HG02798 (cell line): ENCODE measurements around the gene CHD1.

Experiments
- ATAC-seq: cut with Tn5 transposase; IDR thresholded peaks from one replicate; pipeline ENCODE4 v1.9.1; 2021; ENCODE audit warnings: mild to moderate bottlenecking; ENCODE audit not compliant: unreplicated experiment, poor library complexity

The CHD1 gene

DNA sequence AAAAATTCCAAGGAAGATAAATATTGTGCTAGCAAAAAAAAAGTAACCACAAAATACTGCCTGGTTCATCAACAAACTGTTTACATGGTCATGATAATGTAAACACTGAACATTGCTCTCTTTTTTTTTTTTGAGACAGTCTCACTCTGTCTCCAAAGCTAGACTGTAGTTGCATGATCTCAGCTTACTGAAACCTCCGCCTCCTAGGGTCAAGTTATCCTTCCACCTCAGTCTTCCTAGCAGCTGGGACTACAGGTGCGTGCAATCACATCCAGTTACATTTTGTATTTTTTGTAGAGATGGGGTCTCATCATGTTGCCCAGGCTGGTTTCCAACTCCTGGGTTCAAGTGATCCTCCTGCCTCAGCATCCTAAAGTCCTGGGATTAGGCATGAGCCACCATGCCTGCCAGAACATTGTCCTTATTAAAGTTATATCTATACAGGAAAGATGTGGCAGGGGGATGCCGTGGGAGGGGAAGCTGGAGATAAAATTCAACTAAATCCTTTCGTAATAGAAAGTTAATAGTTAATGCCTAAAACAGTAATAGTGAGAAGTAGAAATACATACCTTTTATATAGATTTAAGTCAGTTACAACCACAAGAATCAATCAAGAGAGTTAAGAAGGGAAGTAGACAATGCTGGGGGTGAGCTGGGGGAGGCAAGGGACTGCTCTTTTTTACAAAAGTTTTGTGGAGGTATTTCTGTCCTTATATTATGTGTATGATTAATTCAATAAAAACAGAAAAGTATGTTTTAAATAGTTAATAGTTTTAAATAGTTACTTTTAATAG, 103.0 kb downstream of the CHD1 start:
- no peak for ATAC-seq

DNA sequence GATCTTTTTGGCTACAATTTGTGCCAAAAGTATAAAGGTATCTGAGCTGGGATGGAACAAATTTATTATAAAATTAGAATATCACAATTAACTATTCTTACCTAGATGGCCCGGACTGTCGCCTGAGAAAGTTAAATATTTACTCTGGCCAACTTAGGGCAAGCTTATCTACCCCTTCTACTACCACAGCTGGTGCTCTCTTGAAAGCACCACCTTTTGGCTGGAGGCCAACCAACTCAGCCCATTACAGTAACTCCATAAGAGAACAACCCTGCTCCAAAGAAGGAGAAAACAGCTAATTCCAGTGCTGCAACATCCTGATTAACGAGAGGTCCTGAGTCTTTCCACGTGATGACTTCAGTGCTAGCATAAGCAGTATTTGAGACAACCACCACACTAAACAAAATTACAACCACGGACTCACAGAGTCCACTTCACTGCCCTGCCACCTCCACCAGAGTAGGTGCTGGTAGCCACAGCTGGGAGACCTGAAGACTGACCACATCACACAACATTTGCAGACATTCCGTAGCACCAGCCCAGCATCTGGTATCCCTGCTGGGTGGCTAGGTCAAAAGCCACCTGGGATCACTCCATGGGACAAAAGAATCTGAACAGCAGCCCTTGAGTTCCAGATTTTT, 112.1 kb downstream of the CHD1 start:
- ATAC-seq = no peak

- peak; percentile 59 for ATAC-seq
Observed at GRCh38 chr5:98813755-98814154, 115.1 kb downstream of the CHD1 start.

GRCh38 chr5:98810206-98810605, 118.6 kb downstream of the CHD1 start:
- no peak for ATAC-seq

GRCh38 chr5:98807806-98808205, 121.0 kb downstream of the CHD1 start:
- no peak for ATAC-seq

- no peak for ATAC-seq
Observed at GRCh38 chr5:98805070-98805469, 123.7 kb downstream of the CHD1 start.

GRCh38 chr5:98804066-98804465, 124.7 kb downstream of the CHD1 start:
- no peak for ATAC-seq
